Smooth muscle cell (in vitro differentiated cells): Measurements from ENCODE around the gene CNRIP1. TPM values are rescaled to one million over a fixed set of nuclear protein-coding genes. Genes with fewer than 3 reads are reported as not detected.
"Not testable (repeated sequence)": the region's sequence is repeated elsewhere in the genome, so short reads cannot be mapped to it uniquely, and the experiment has no call there.

Source experiments
- DNase-seq: peaks from one replicate; lab custom pipeline; 2025; ENCODE audit not compliant: unreplicated experiment; lab: John Stamatoyannopoulos, UW
- H2AFZ ChIP-seq: fragments of 200-600 bp; sonication (generic); 2 replicates; pipeline ENCODE4 v1.6.0; 2016; ENCODE audit warnings: antibody characterized with exemption, low read depth, mild to moderate bottlenecking
- H3F3A ChIP-seq: fragments of 200-600 bp; sonication (generic); 2 replicates; pipeline ENCODE4 v1.6.0; 2017; ENCODE audit warnings: antibody characterized with exemption, low read depth
- H3K27ac ChIP-seq: fragments of 200-600 bp; sonication (generic); 2 replicates; pipeline ENCODE4 v1.5.1; 2016; ENCODE audit warnings: low read depth, mild to moderate bottlenecking
- H3K27me3 ChIP-seq: fragments of 200-600 bp; sonication (generic); 2 replicates; pipeline ENCODE4 v1.6.1; 2016; ENCODE audit warnings: low read depth, mild to moderate bottlenecking
- H3K36me3 ChIP-seq: fragments of 200-600 bp; sonication (generic); 2 replicates; pipeline ENCODE4 v1.5.1; 2016; ENCODE audit warnings: low read depth
- H3K4me1 ChIP-seq: fragments of 200-600 bp; sonication (generic); 2 replicates; pipeline ENCODE4 v1.5.1; 2016; ENCODE audit warnings: low read depth
- H3K4me2 ChIP-seq: fragments of 200-600 bp; sonication (generic); 2 replicates; pipeline ENCODE4 v1.6.0; 2016; ENCODE audit warnings: mild to moderate bottlenecking
- H3K4me3 ChIP-seq: fragments of 200-600 bp; sonication (generic); 2 replicates; pipeline ENCODE4 v1.5.1; 2016; ENCODE audit warnings: mild to moderate bottlenecking
- H3K79me2 ChIP-seq: fragments of 200-600 bp; sonication (generic); 2 replicates; pipeline ENCODE4 v1.6.0; 2016; ENCODE audit warnings: low read depth, mild to moderate bottlenecking
- H3K9ac ChIP-seq: fragments of 200-600 bp; sonication (generic); 2 replicates; pipeline ENCODE4 v1.6.0; 2016; ENCODE audit warnings: low read depth
- H3K9me3 ChIP-seq: fragments of 200-600 bp; sonication (generic); replicated peaks from 2 replicates; pipeline ENCODE4 v1.5.1; 2016; ENCODE audit warnings: low read depth
- H4K20me1 ChIP-seq: fragments of 200-600 bp; sonication (generic); 2 replicates; pipeline ENCODE4 v1.6.0; 2016; ENCODE audit warnings: low read depth
- CTCF ChIP-seq: fragments of 200-600 bp; sonication (generic); IDR thresholded peaks from 2 replicates; pipeline ENCODE4 v1.5.1; 2017; ENCODE audit warnings: borderline replicate concordance, mild to moderate bottlenecking, antibody characterized with exemption; ENCODE audit not compliant: insufficient read depth, poor library complexity, severe bottlenecking
- WGBS: methylation state at CpG from one replicate; pipeline ENCODE4 v1.1.7; 2016; ENCODE audit warnings: low lambda C conversion rate; 5-methylcytosine and 5-hydroxymethylcytosine counted together
- polyA plus RNA-seq: library from polyadenylated mRNA; unstranded; fragments of >200 nt; fragmentation: Nextera tagmentation; extraction: Ambion mirVana; gene quantifications from 2 replicates; pipeline ENCODE4 v1.2.1, GENCODE V29; 2016
- total RNA-seq: library from RNA; depleted of rRNA; stranded (reverse); fragments of >200 nt; gene quantifications from 2 replicates; pipeline ENCODE4 v1.2.3, GENCODE V29; 2014

The CNRIP1 gene
- total and polyA plus RNA-seq, 2 experiments from 2014 or later = 1.7 to 3.0 TPM

GRCh38 chr2:68316111-68316510 is 3.6 kb downstream of the CNRIP1 start:
- H3K4me2 ChIP-seq = no peak overlapping the region
- no peaks in the 10 kb centered on the region for H4K20me1 ChIP-seq
- peaks cover 65% of the 10 kb centered on the region for H3K27me3 ChIP-seq
- 70% methylated on average over 2 of the region's 2 CpGs for WGBS
- H3K27ac ChIP-seq = no peak overlapping the region
- H3K79me2 ChIP-seq = no peaks in the 10 kb centered on the region
- peaks cover 6% of the 10 kb centered on the region for H3K4me1 ChIP-seq
- H3K9me3 ChIP-seq = no peaks in the 10 kb centered on the region
- H3K9ac ChIP-seq = no peak overlapping the region
- H3K4me3 ChIP-seq = no peak overlapping the region
- no peak overlapping the region for H2AFZ ChIP-seq
- no peaks in the 10 kb centered on the region for H3F3A ChIP-seq
- no peaks in the 10 kb centered on the region for H3K36me3 ChIP-seq
- no peak for TF ChIP-seq CTCF
- no peak for DNase-seq

GRCh38 chr2:68311033-68311432 is 8.7 kb downstream of the CNRIP1 start:
- H3K9me3 ChIP-seq = no peaks in the 10 kb centered on the region
- no peaks in the 10 kb centered on the region for H3F3A ChIP-seq
- no peak overlapping the region for H3K9ac ChIP-seq
- no peaks in the 10 kb centered on the region for H3K79me2 ChIP-seq
- no peaks in the 10 kb centered on the region for H3K36me3 ChIP-seq
- H3K27me3 ChIP-seq = peaks cover 38% of the 10 kb centered on the region
- TF ChIP-seq CTCF = no peak
- no peaks in the 10 kb centered on the region for H4K20me1 ChIP-seq
- H2AFZ ChIP-seq = no peak overlapping the region
- H3K4me3 ChIP-seq = no peak overlapping the region
- H3K27ac ChIP-seq = no peak overlapping the region
- DNase-seq = no peak
- no peak overlapping the region for H3K4me2 ChIP-seq
- no peaks in the 10 kb centered on the region for H3K4me1 ChIP-seq

- DNase-seq = no peak
- Histone ChIP-seq H3K79me2 (no peaks in the 10 kb centered on the region), H3K27me3 (peaks cover 31% of the 10 kb centered on the region), H4K20me1 (no peaks in the 10 kb centered on the region), H3K4me1 (no peaks in the 10 kb centered on the region), H3K27ac (no peak overlapping the region), H3K4me3 (no peak overlapping the region), H3K4me2 (no peak overlapping the region), H3K36me3 (no peaks in the 10 kb centered on the region), H3K9me3 (no peaks in the 10 kb centered on the region), H3F3A (no peaks in the 10 kb centered on the region), H3K9ac (no peak overlapping the region), H2AFZ (no peak overlapping the region)
- no peak for TF ChIP-seq CTCF
Observed at GRCh38 chr2:68309426-68309825, 10.3 kb downstream of the CNRIP1 start.

GRCh38 chr2:68303902-68304272 is 15.9 kb downstream of the CNRIP1 start:
- not testable (repeated sequence) for DNase-seq, H3K9me3 ChIP-seq, H3K79me2 ChIP-seq, H3K36me3 ChIP-seq, H3K4me2 ChIP-seq, H2AFZ ChIP-seq, H3K4me1 ChIP-seq, H3K9ac ChIP-seq, H3K4me3 ChIP-seq, H3F3A ChIP-seq, H4K20me1 ChIP-seq, H3K27ac ChIP-seq
- H3K27me3 ChIP-seq = peaks cover 22% of the 10 kb centered on the region
- WGBS = 91% methylated on average over 1 of the region's 1 CpG
